Endothelial cell of umbilical vein (primary cell): ENCODE data around the gene NRBF2. TPM values are rescaled to one million over a fixed set of nuclear protein-coding genes. Genes with fewer than 3 reads are reported as not detected.

ENCODE experiments used
- BruUV-seq: library from RNA; stranded (reverse); fragments of 400-500 nt; replicated peaks from 2 replicates; lab custom pipeline; 2021; lab: Mats Ljungman, UMichigan
- CTCF ChIA-PET: fragments of 300-600, 350-600 bp; sonication (Branson Sonifier 250); formaldehyde crosslinking; loops from one replicate; lab custom pipeline; 2021; ENCODE audit warnings: antibody characterized with exemption, inconsistent platforms; lab: Charles Lee
- POLR2A ChIA-PET: fragments of 300-600, 350-600 bp; sonication (Branson Sonifier 250); formaldehyde crosslinking; loops from one replicate; lab custom pipeline; 2021; ENCODE audit warnings: antibody characterized with exemption, inconsistent platforms; lab: Charles Lee
- DNase-seq: peaks from one replicate; pipeline ENCODE4 v3.0.0-alpha.2; 2011; ENCODE audit warnings: low read depth, low spot score
- FAIRE-seq: peaks from 2 replicates; lab custom pipeline; 2011; peaks lifted over from hg19 to GRCh38; lab: Jason Lieb, UNC
- H2AFZ ChIP-seq: 2 replicates; pipeline ENCODE4 v1.6.0; 2012; ENCODE audit warnings: low read depth, low read length, control low read depth, inconsistent platforms
- H3K27ac ChIP-seq: 2 replicates; pipeline ENCODE4 v1.5.1; 2011; ENCODE audit warnings: low read depth, mild to moderate bottlenecking, control low read depth, low read length, moderate library complexity; ENCODE audit not compliant: insufficient read depth
- H3K27me3 ChIP-seq, 2 experiments: 2 replicates each; pipeline versions ENCODE4 v1.6.0 to v1.6.1; 2011; ENCODE audit warnings: low read length in 2 of 2, mixed read lengths in 1 of 2; ENCODE audit not compliant: control insufficient read depth in 2 of 2, insufficient read depth in 2 of 2
- H3K36me3 ChIP-seq, 2 experiments: 2 replicates in 1 of 2; 3 replicates in 1 of 2; pipeline ENCODE4 v1.5.1; 2011; ENCODE audit warnings: low read length in 2 of 2, mild to moderate bottlenecking in 1 of 2, moderate library complexity in 1 of 2; ENCODE audit not compliant: control insufficient read depth in 2 of 2, insufficient read depth in 2 of 2; ENCODE audit errors: extremely low read depth in 1 of 2
- H3K4me1 ChIP-seq: 3 replicates; pipeline ENCODE4 v1.5.1; 2011; ENCODE audit warnings: mild to moderate bottlenecking, low read length; ENCODE audit not compliant: control insufficient read depth, insufficient read depth; ENCODE audit errors: extremely low read depth
- H3K4me2 ChIP-seq: 2 replicates; pipeline ENCODE4 v1.6.1; 2011; ENCODE audit warnings: low read length, control low read depth, mixed read lengths; ENCODE audit not compliant: insufficient read depth
- H3K4me3 ChIP-seq, 3 experiments: fragments of 200-600 bp in 1 of 3; sonication (generic), shearing (Covaris generic) in 1 of 3; replicated peaks in 1 of 3; 2 replicates each; pipeline ENCODE4 v1.5.1; 2011 to 2016; ENCODE audit warnings: control low read depth in 3 of 3, low read length in 3 of 3, mild to moderate bottlenecking in 2 of 3, inconsistent platforms in 1 of 3, low read depth in 1 of 3, moderate library complexity in 1 of 3; ENCODE audit not compliant: insufficient read depth in 1 of 3
- H3K79me2 ChIP-seq: 2 replicates; pipeline ENCODE4 v1.6.0; 2012; ENCODE audit warnings: low read length, inconsistent platforms; ENCODE audit not compliant: control insufficient read depth, insufficient read depth
- H3K9ac ChIP-seq: replicated peaks from 2 replicates; pipeline ENCODE3; 2011; ENCODE audit warnings: low read length, control low read depth; ENCODE audit not compliant: insufficient read depth; ENCODE audit errors: extremely low read depth
- H3K9me1 ChIP-seq: replicated peaks from 3 replicates; pipeline ENCODE4 v1.6.0; 2011; ENCODE audit warnings: mild to moderate bottlenecking, low read length; ENCODE audit not compliant: control insufficient read depth, insufficient read depth; ENCODE audit errors: extremely low read depth
- H3K9me3 ChIP-seq: replicated peaks from 2 replicates; pipeline ENCODE4 v1.5.1; 2012; ENCODE audit warnings: low read length, inconsistent platforms; ENCODE audit not compliant: control insufficient read depth, insufficient read depth
- H4K20me1 ChIP-seq: replicated peaks from 2 replicates; pipeline ENCODE3; 2011; ENCODE audit warnings: mild to moderate bottlenecking, low read length; ENCODE audit not compliant: control insufficient read depth, insufficient read depth; ENCODE audit errors: extremely low read depth
- CTCF ChIP-seq, 2 donors: IDR thresholded peaks; 1 replicate in 1 of 2; 2 replicates in 1 of 2; pipeline ENCODE4 v1.5.1; 2011; ENCODE audit warnings: low read length in 2 of 2, mild to moderate bottlenecking in 2 of 2, moderate library complexity in 2 of 2, control low read depth in 1 of 2, inconsistent platforms in 1 of 2, low read depth in 1 of 2; ENCODE audit not compliant: insufficient read depth in 1 of 2; ENCODE audit errors: extremely low read depth in 1 of 2
- EZH2 ChIP-seq: IDR thresholded peaks from 2 replicates; pipeline ENCODE4 v1.6.1; 2012; ENCODE audit warnings: borderline replicate concordance, low read depth, mild to moderate bottlenecking, moderate library complexity, low read length, inconsistent platforms; ENCODE audit not compliant: severe bottlenecking
- FOS ChIP-seq: IDR thresholded peaks from 2 replicates; pipeline ENCODE4 v1.6.1; 2011; ENCODE audit warnings: mild to moderate bottlenecking, low read length, moderate library complexity, borderline replicate concordance; ENCODE audit not compliant: insufficient read depth
- GATA2 ChIP-seq: IDR thresholded peaks from 2 replicates; pipeline ENCODE4 v1.7.0; 2011; ENCODE audit warnings: low read depth, mild to moderate bottlenecking, moderate library complexity, mixed read lengths, low read length; ENCODE audit not compliant: insufficient read length, insufficient read depth
- JUN ChIP-seq: IDR thresholded peaks from 2 replicates; pipeline ENCODE4 v1.6.1; 2011; ENCODE audit warnings: borderline replicate concordance, low read depth; ENCODE audit not compliant: insufficient read length, insufficient read depth
- MAX ChIP-seq: IDR thresholded peaks from 2 replicates; pipeline ENCODE4 v1.6.1; 2011; ENCODE audit not compliant: insufficient read depth, insufficient read length
- MYC ChIP-seq: IDR thresholded peaks from one replicate; pipeline ENCODE4 v1.6.1; 2011; ENCODE audit warnings: mild to moderate bottlenecking, low read depth, low read length
- POLR2A ChIP-seq: IDR thresholded peaks from 2 replicates; pipeline ENCODE4 v1.6.1; 2012; ENCODE audit warnings: low read depth, mild to moderate bottlenecking, control low read depth, low read length
- POLR2AphosphoS5 ChIP-seq: IDR thresholded peaks from 2 replicates; pipeline ENCODE4 v1.6.1; 2012; ENCODE audit warnings: low read depth, mild to moderate bottlenecking, control low read depth, low read length, moderate library complexity; ENCODE audit not compliant: insufficient read depth
- dilution Hi-C: fragments of 300-500 bp; cut with MboI; formaldehyde crosslinking; loops from one replicate; pipeline ENCODE4 v1.15.0; 2019; ENCODE audit warnings: low sequenced_read_pairs; ENCODE audit not compliant: extremely low pct_ligation_motif_present
- intact Hi-C: fragments of 100-400 bp; cut with micrococcal nuclease; formaldehyde crosslinking; loops from one replicate; pipeline ENCODE4 v1.10.0; 2022
- polyA plus RNA-seq, 4 experiments: library from polyadenylated mRNA; depleted of rRNA in 3 of 4; stranded (reverse) in 3 of 4; unstranded in 1 of 4; fragments of >200 nt; gene quantifications; 2 replicates each; pipeline versions ENCODE4 v1.2.1 to v1.2.3, GENCODE V29; 2011 to 2012; ENCODE audit warnings: missing spikeins in 1 of 4
- total RNA-seq: library from RNA; stranded (reverse); gene quantifications from 2 replicates; pipeline ENCODE4 v1.2.3, GENCODE V29; 2021

Gene NRBF2
- total and polyA plus RNA-seq, 2 donors (not counting 3 experiments of a cell fraction or from before 2014, with no cell fraction given), result 7.6 to 17.7 TPM

GRCh38 chr10:63169624-63170023, 36.5 kb downstream of the NRBF2 start:
- dilution Hi-C loops (no loop called here), intact Hi-C loops (no loop called here)
- no peak for DNase-seq
- Histone ChIP-seq H4K20me1 (no peaks in the 10 kb centered on the region), H3K27ac (no peak overlapping the region), H3K4me3 (no peak overlapping the region), H3K9me3 (no peaks in the 10 kb centered on the region), H3K4me1 (no peaks in the 10 kb centered on the region), H3K4me2 (no peak overlapping the region), H3K9me1 (no peaks in the 10 kb centered on the region), H2AFZ (no peak overlapping the region), H3K9ac (no peak overlapping the region), H3K36me3 (peaks cover 8 to 20% of the 10 kb centered on the region in 2 experiments), H3K27me3 (no peaks in the 10 kb centered on the region), H3K79me2 (peaks cover 1% of the 10 kb centered on the region)
- TF ChIP-seq FOS (no peak), EZH2 (no peak), MAX (no peak), POLR2A (no peak), CTCF (IDR thresholded peaks at IDR 0.05; ENCODE audit: extremely low read depth in 1 of 2, insufficient read depth in 1 of 2, low read depth in 1 of 2, low read length in 2 of 2) (no peak), POLR2AphosphoS5 (no peak), GATA2 (no peak), JUN (no peak), MYC (no peak)
- no peak for FAIRE-seq
- BruUV-seq, result no TSS peak
- CTCF ChIA-PET, result interaction anchor here (1.6 to 6.0 kb wide), 3 partner anchors 12 to 550 kb away, joined by 5 to 229 read pairs (median 39); no protein-coding TSS in a partner anchor
- POLR2A ChIA-PET, result no interaction called here
